ENCODE data around the gene CACNA2D1. TPM values are rescaled to one million over a fixed set of nuclear protein-coding genes. Genes with fewer than 3 reads are reported as not detected.

CACNA2D1 gene
- total and polyA plus RNA-seq, 7 donors = 0.23 to 115 (median 59.7) TPM

GRCh38 chr7:82053453-82054032 is 390.0 kb downstream of the CACNA2D1 start:
- intact Hi-C loops (cut with DNase I) = loop anchor here (5.0 kb wide), 1 partner anchor 264 kb away; no protein-coding TSS in a partner anchor
- WGBS, 2 donors = 82 to 91% methylated on average over 3 of the region's 3 CpGs

DNA sequence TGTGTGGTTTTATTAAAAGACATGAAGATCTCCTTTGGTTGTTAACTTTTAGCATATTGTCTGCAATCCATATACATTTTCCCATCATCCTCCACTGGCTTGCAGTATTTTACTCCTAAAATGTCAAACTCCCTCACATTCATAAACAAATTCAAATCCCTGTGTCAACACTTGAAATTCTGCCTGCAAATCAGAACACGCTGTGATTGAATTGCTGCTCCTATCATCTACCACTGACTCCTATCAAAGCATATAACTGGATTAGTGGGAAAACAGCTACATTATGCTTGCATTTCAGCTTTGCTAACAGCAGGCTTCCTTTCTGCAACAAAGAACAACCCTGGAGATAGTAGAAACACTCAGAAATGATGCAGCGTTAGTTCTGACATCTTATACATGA is 392.0 kb downstream of the CACNA2D1 start:
- intact Hi-C loops (cut with DNase I) = loop anchor here (5.0 kb wide), 1 partner anchor 266 kb away; no protein-coding TSS in a partner anchor
- H3K4me1 ChIP-seq = peaks cover 0 to 57% (median 47%) of the 10 kb centered on the region in 4 donors
- H3K4me3 ChIP-seq = no peak overlapping the region
- TF ChIP-seq POLR2AphosphoS5 (IDR thresholded peaks at IDR 0.05) (no peak), POLR2A (IDR thresholded peaks at IDR 0.05) (no peak), EP300 (IDR thresholded peaks at IDR 0.05) (no peak)
- TF ChIP-seq, protein P1, sequence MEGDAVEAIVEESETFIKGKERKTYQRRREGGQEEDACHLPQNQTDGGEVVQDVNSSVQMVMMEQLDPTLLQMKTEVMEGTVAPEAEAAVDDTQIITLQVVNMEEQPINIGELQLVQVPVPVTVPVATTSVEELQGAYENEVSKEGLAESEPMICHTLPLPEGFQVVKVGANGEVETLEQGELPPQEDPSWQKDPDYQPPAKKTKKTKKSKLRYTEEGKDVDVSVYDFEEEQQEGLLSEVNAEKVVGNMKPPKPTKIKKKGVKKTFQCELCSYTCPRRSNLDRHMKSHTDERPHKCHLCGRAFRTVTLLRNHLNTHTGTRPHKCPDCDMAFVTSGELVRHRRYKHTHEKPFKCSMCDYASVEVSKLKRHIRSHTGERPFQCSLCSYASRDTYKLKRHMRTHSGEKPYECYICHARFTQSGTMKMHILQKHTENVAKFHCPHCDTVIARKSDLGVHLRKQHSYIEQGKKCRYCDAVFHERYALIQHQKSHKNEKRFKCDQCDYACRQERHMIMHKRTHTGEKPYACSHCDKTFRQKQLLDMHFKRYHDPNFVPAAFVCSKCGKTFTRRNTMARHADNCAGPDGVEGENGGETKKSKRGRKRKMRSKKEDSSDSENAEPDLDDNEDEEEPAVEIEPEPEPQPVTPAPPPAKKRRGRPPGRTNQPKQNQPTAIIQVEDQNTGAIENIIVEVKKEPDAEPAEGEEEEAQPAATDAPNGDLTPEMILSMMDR (IDR thresholded peaks at IDR 0.05) = no peak
- WGBS, 2 donors = 43 to 66% methylated on average over 2 of the region's 2 CpGs
- no peaks in the 10 kb centered on the region for H3K27me3 ChIP-seq
- H3K27ac ChIP-seq = peak overlapping the region in 3 of 4 donors; percentile 65 to 78 (median 77)
- DNase-seq = no peak
- H3K9me3 ChIP-seq = no peaks in the 10 kb centered on the region
- no peaks in the 10 kb centered on the region for H3K36me3 ChIP-seq

More at GRCh38 chr7:82053453-82054032, 390.0 kb downstream of the CACNA2D1 start:
- TF ChIP-seq POLR2A (IDR thresholded peaks at IDR 0.05) (no peak), EP300 (IDR thresholded peaks at IDR 0.05) (no peak), POLR2AphosphoS5 (IDR thresholded peaks at IDR 0.05) (no peak)
- TF ChIP-seq, protein P1 (IDR thresholded peaks at IDR 0.05) = no peak
- Histone ChIP-seq H3K36me3 (peaks cover 0 to under 1% (median 0%) of the 10 kb centered on the region in 4 donors), H3K4me1 (peaks cover 0 to 47% (median 42%) of the 10 kb centered on the region in 4 donors), H3K27ac (no peak overlapping the region), H3K27me3 (no peaks in the 10 kb centered on the region), H3K4me3 (no peak overlapping the region), H3K9me3 (no peaks in the 10 kb centered on the region)
- no peak for DNase-seq

DNA sequence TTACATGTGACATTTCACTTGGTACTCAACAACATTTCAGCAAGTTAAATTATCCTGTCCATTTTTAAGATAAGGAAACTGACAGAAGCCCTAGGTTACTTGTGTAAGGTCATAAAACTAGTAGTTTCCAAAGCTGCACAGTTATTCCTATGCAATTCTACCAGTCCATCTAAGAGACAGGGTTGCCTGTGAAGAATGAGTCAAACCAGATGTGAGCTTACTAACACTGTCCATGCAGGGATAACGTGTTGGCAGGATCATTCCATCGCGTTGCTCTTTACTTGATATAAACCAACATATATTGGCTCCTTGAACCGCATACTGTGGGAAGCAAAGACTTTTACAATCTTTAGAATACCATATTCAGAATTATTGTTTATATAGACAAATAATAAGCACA is 392.8 kb downstream of the CACNA2D1 start:
- Histone ChIP-seq H3K27me3 (no peaks in the 10 kb centered on the region), H3K27ac (peak overlapping the region; percentile 12 to 78 (median 71)), H3K36me3 (no peaks in the 10 kb centered on the region), H3K9me3 (no peaks in the 10 kb centered on the region), H3K4me1 (peaks cover 0 to 57% (median 47%) of the 10 kb centered on the region in 4 donors), H3K4me3 (no peak overlapping the region)
- WGBS, 2 donors = 31 to 65% methylated on average over 4 of the region's 4 CpGs
- intact Hi-C loops (cut with DNase I) = loop anchor here (5.0 kb wide), 1 partner anchor 267 kb away; no protein-coding TSS in a partner anchor
- TF ChIP-seq, protein P1 (IDR thresholded peaks at IDR 0.05) = no peak
- TF ChIP-seq EP300 (IDR thresholded peaks at IDR 0.05) (peak in 2 of 4 donors; percentile 21 to 53), POLR2AphosphoS5 (IDR thresholded peaks at IDR 0.05) (peak; percentile 69 to 96 (median 89)), POLR2A (IDR thresholded peaks at IDR 0.05) (no peak)
- no peak for DNase-seq

DNA sequence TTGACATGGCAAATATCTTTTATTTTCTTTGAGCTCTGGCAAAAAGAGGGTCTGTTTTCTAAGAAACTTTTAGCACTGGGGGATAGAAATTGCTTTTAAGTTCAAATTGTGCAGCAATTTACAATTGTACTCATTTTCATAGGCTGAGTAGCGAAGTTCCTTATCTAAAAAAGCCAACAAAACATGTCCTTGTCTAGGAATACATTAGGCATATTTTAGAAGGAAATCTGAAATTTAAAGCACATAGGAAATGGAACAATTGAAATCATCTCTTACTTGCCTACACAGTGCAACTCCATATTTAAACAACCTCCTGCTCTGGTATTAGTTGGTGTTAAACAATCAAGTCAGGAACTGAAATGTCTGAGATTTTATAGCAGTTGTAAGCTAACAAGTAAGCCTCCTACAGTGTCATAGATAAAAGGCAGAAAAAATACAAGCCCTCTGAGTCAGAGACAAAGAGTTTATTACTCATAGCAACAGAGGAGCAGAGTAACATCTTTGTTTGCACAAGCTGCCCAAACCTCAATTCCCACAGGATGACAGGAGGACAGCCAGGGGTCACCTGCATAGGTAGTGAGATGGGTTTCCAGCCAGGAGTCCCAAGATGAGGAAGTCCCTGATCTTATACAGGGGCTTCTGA is 393.6 kb downstream of the CACNA2D1 start:
- intact Hi-C loops (cut with DNase I) = loop anchor here (5.0 to 10.0 kb wide), 3 partner anchors 185 to 392 kb away; partner anchors contain the start of gene CACNA2D1
- H3K4me1 ChIP-seq = peaks cover 0 to 57% (median 47%) of the 10 kb centered on the region in 4 donors
- H3K9me3 ChIP-seq = no peaks in the 10 kb centered on the region
- no peak overlapping the region for H3K4me3 ChIP-seq
- no peak for DNase-seq
- H3K36me3 ChIP-seq = no peaks in the 10 kb centered on the region
- H3K27me3 ChIP-seq = no peaks in the 10 kb centered on the region
- WGBS, 2 donors = 34 to 62% methylated on average over 1 of the region's 1 CpG
- H3K27ac ChIP-seq = peak overlapping the region; percentile 12 to 78 (median 71)
- TF ChIP-seq, protein P1 (IDR thresholded peaks at IDR 0.05) = no peak
- no peak for TF ChIP-seq POLR2A (IDR thresholded peaks at IDR 0.05)
- TF ChIP-seq POLR2AphosphoS5 (IDR thresholded peaks at IDR 0.05) = peak in 3 of 4 donors; percentile 75 to 78 (median 78)
- peak in 2 of 4 donors; percentile 16 to 30 for TF ChIP-seq EP300 (IDR thresholded peaks at IDR 0.05)
